SK-N-MC (cell line): ENCODE measurements around the gene NFKBIL1.

Source experiments
- EZH2 ChIP-seq: fragments of 200-600 bp; sonication (generic); IDR thresholded peaks from one replicate; pipeline ENCODE4 v1.6.1; 2017; ENCODE audit warnings: antibody characterized with exemption
- POLR2AphosphoS5 ChIP-seq: IDR thresholded peaks from 2 replicates; pipeline ENCODE4 v1.6.1; 2012; ENCODE audit warnings: mild to moderate bottlenecking, low read depth, low read length, borderline replicate concordance

DNA sequence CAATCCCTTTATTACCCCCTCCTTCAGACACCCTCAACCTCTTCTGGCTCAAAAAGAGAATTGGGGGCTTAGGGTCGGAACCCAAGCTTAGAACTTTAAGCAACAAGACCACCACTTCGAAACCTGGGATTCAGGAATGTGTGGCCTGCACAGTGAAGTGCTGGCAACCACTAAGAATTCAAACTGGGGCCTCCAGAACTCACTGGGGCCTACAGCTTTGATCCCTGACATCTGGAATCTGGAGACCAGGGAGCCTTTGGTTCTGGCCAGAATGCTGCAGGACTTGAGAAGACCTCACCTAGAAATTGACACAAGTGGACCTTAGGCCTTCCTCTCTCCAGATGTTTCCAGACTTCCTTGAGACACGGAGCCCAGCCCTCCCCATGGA lies 30.2 kb downstream of the NFKBIL1 start:
- TF ChIP-seq EZH2, result no peak
- TF ChIP-seq POLR2AphosphoS5, result no peak
